SK-N-SH (cell line): ENCODE data around the gene AIPL1.

Experiments used
- NRF1 ChIP-seq: IDR thresholded peaks from 2 replicates; pipeline ENCODE4 v1.6.1; 2012; ENCODE audit warnings: low read depth, mild to moderate bottlenecking, low read length
- TF ChIP-seq, protein P1 (sequence below): fragments of 200-600 bp; sonication (generic); IDR thresholded peaks from 2 replicates; pipeline ENCODE4 v1.6.1; 2017; ENCODE audit warnings: antibody characterized with exemption, mild to moderate bottlenecking, moderate library complexity

DNA sequence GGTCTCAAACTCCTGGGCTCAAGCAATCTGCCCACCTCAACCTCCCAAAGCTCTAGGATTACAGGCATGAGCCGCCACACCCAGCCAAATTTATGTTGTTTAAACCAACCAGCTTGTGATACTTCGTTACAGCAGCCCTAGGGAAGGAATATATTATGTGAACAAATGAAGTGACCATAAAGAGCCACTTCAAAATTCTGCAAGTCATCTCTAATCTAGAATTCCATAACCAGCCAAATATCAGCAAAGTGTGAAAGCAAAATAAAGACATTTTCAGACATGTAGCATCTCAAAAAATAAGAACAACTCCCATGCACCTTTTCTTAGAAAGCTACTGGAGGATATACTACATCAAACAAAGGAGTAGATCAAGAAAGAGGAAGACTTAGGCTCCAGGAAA lies 36.0 kb downstream of the AIPL1 start:
- TF ChIP-seq, protein P1, sequence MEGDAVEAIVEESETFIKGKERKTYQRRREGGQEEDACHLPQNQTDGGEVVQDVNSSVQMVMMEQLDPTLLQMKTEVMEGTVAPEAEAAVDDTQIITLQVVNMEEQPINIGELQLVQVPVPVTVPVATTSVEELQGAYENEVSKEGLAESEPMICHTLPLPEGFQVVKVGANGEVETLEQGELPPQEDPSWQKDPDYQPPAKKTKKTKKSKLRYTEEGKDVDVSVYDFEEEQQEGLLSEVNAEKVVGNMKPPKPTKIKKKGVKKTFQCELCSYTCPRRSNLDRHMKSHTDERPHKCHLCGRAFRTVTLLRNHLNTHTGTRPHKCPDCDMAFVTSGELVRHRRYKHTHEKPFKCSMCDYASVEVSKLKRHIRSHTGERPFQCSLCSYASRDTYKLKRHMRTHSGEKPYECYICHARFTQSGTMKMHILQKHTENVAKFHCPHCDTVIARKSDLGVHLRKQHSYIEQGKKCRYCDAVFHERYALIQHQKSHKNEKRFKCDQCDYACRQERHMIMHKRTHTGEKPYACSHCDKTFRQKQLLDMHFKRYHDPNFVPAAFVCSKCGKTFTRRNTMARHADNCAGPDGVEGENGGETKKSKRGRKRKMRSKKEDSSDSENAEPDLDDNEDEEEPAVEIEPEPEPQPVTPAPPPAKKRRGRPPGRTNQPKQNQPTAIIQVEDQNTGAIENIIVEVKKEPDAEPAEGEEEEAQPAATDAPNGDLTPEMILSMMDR = no peak
- no peak for TF ChIP-seq NRF1
